GM19099 (cell line): Measurements from ENCODE around the gene SLC2A9.

Source experiments
- POLR2A ChIP-seq: IDR thresholded peaks from 3 replicates; pipeline ENCODE4 v1.6.1; 2011; ENCODE audit warnings: low read depth; ENCODE audit not compliant: insufficient read length; ENCODE audit errors: extremely low read depth

SLC2A9 gene

GRCh38 chr4:10050261-10050661 lies 29.0 kb upstream of the SLC2A9 start:
- TF ChIP-seq POLR2A = no peak

GRCh38 chr4:10048941-10049697 lies 27.8 kb upstream of the SLC2A9 start:
- TF ChIP-seq POLR2A = no peak

GRCh38 chr4:10047967-10048366 lies 26.7 kb upstream of the SLC2A9 start:
- TF ChIP-seq POLR2A = no peak

GRCh38 chr4:10046471-10046870 lies 25.2 kb upstream of the SLC2A9 start:
- no peak for TF ChIP-seq POLR2A

GRCh38 chr4:10045481-10045880 lies 24.2 kb upstream of the SLC2A9 start:
- no peak for TF ChIP-seq POLR2A

GRCh38 chr4:10041036-10041435 lies 19.7 kb upstream of the SLC2A9 start:
- TF ChIP-seq POLR2A = no peak

- TF ChIP-seq POLR2A = no peak
These were observed 19.0 kb upstream of the SLC2A9 start for GRCh38 chr4:10040049-10040892.

- no peak for TF ChIP-seq POLR2A
These were observed 15.6 kb upstream of the SLC2A9 start for GRCh38 chr4:10036807-10037342.

- TF ChIP-seq POLR2A = no peak
These were observed 13.8 kb upstream of the SLC2A9 start for GRCh38 chr4:10035130-10035529.

- no peak for TF ChIP-seq POLR2A
These were observed 13.4 kb upstream of the SLC2A9 start for GRCh38 chr4:10034612-10035104.

- TF ChIP-seq POLR2A = no peak
These were observed 12.8 kb upstream of the SLC2A9 start for GRCh38 chr4:10034136-10034535.

- TF ChIP-seq POLR2A = no peak
These were observed 12.0 kb upstream of the SLC2A9 start for GRCh38 chr4:10033191-10033881.

GRCh38 chr4:10032625-10033024 lies 11.3 kb upstream of the SLC2A9 start:
- TF ChIP-seq POLR2A = no peak

GRCh38 chr4:10031668-10032590 lies 10.6 kb upstream of the SLC2A9 start:
- TF ChIP-seq POLR2A = no peak
